Lung (tissue), 12 donors: ENCODE data around the gene LZIC. TPM values are rescaled to one million over a fixed set of nuclear protein-coding genes. Genes with fewer than 3 reads are reported as not detected.
"Not testable (repeated sequence)": the region's sequence is repeated elsewhere in the genome, so short reads cannot be mapped to it uniquely, and the experiment has no call there.

Experiments used
- ATAC-seq: fragments of 200-7000 bp; cut with Tn5 transposase; one replicate; pipeline ENCODE4 v1.9.1; 2020; ENCODE audit warnings: moderate number of reproducible peaks; ENCODE audit not compliant: insufficient read depth, low FRiP score
- DNase-seq, 3 donors: peaks; one replicate each; pipeline ENCODE4 v3.0.0-alpha.2; 2013 to 2017
- H3K27ac ChIP-seq, 2 donors: one replicate each; pipeline ENCODE4 v1.5.1; 2013; ENCODE audit warnings: mild to moderate bottlenecking in 2 of 2, moderate library complexity in 2 of 2, control low read depth in 1 of 2, inconsistent platforms in 1 of 2, low read depth in 1 of 2, low read length in 1 of 2
- H3K27me3 ChIP-seq, 3 donors: one replicate each; pipeline ENCODE4 v1.5.1; 2013; ENCODE audit warnings: low read length in 2 of 3; ENCODE audit not compliant: control insufficient read depth in 3 of 3, insufficient read depth in 3 of 3
- H3K36me3 ChIP-seq, 4 donors: one replicate each; pipeline ENCODE4 v1.5.1; 2013; ENCODE audit warnings: low read length in 4 of 4, mild to moderate bottlenecking in 1 of 4, moderate library complexity in 1 of 4; ENCODE audit not compliant: control insufficient read depth in 4 of 4, insufficient read depth in 4 of 4
- H3K4me1 ChIP-seq, 5 donors: one replicate each; pipeline ENCODE4 v1.5.1; 2013; ENCODE audit warnings: low read length in 5 of 5, mild to moderate bottlenecking in 2 of 5, moderate library complexity in 1 of 5; ENCODE audit not compliant: control insufficient read depth in 5 of 5, insufficient read depth in 5 of 5
- H3K4me3 ChIP-seq: one replicate; pipeline ENCODE4 v1.5.1; 2013; ENCODE audit warnings: mild to moderate bottlenecking, control low read depth, moderate library complexity
- H3K9ac ChIP-seq, 2 donors: one replicate each; pipeline ENCODE4 v1.5.1; 2013; ENCODE audit warnings: low read length in 2 of 2, control low read depth in 1 of 2; ENCODE audit not compliant: insufficient read depth in 1 of 2
- H3K9me3 ChIP-seq, 4 donors: one replicate each; pipeline ENCODE4 v1.5.1; 2013; ENCODE audit warnings: low read length in 3 of 4, mild to moderate bottlenecking in 1 of 4, moderate library complexity in 1 of 4; ENCODE audit not compliant: control insufficient read depth in 4 of 4, insufficient read depth in 3 of 4
- WGBS, 2 donors: extraction: QIAGEN DNeasy Blood & Tissue Kit; methylation state at CpG; one replicate each; pipeline ENCODE4 v1.1.7; 2013; 5-methylcytosine and 5-hydroxymethylcytosine counted together
- polyA plus RNA-seq, 2 donors: library from polyadenylated mRNA; stranded (reverse); fragments of 200-250 nt; gene quantifications; one replicate each; pipeline ENCODE4 v1.2.1, GENCODE V29; 2013
- total RNA-seq, 2 donors: library from RNA; depleted of rRNA in 1 of 2; stranded (reverse); fragments of >200 nt in 1 of 2; gene quantifications; one replicate each; pipeline ENCODE4 v1.2.1, GENCODE V29; 2014 to 2021
- TF ChIP-seq, protein P1 (sequence below): IDR thresholded peaks from 2 replicates; pipeline ENCODE4 v1.5.1; 2012; ENCODE audit warnings: mild to moderate bottlenecking; ENCODE audit errors: control extremely low read depth, extremely low read depth
- donor health status: control.
- donor health status: control.
- donor health status: Bipolar disorder and iron deficiency.
- donor health status: healthy.
- donor health status: DM: yes; HTN: yes; CAD: no.

The LZIC gene
- total and polyA plus RNA-seq, 4 donors: 10.8 to 54.6 (median 20.2) TPM

DNA sequence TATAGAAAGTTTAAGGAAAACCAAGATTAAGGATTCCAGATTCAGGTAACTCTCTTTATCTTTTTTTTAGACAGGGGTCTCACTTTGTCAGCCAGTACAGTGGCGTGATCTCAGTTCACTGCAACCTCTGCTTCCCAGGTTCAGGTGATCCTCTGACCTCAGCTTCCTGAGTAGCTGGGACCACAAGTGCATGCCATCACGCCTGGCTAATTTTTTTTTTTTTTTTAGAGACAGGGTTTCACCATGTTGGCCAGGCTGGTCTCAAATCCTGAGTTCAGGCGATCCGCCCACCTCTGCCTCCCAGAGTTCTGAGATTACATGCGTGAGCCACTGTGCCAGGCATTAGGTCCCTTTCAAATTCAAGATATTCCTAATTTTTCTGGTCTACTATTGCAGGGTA lies 15.9 kb downstream of the LZIC start:
- DNase-seq (no peak), ATAC-seq (no peak)
- Histone ChIP-seq H3K9ac (no peak overlapping the region), H3K27me3 (no peaks in the 10 kb centered on the region), H3K4me3 (no peak overlapping the region), H3K27ac (no peak overlapping the region), H3K4me1 (peaks cover 0 to 5% (median 0%) of the 10 kb centered on the region in 5 donors), H3K9me3 (no peaks in the 10 kb centered on the region), H3K36me3 (peaks cover 6 to 20% (median 10%) of the 10 kb centered on the region in 4 donors)
- WGBS, 2 donors: 83 to 93% methylated on average over 5 of the region's 5 CpGs
- TF ChIP-seq, protein P1, sequence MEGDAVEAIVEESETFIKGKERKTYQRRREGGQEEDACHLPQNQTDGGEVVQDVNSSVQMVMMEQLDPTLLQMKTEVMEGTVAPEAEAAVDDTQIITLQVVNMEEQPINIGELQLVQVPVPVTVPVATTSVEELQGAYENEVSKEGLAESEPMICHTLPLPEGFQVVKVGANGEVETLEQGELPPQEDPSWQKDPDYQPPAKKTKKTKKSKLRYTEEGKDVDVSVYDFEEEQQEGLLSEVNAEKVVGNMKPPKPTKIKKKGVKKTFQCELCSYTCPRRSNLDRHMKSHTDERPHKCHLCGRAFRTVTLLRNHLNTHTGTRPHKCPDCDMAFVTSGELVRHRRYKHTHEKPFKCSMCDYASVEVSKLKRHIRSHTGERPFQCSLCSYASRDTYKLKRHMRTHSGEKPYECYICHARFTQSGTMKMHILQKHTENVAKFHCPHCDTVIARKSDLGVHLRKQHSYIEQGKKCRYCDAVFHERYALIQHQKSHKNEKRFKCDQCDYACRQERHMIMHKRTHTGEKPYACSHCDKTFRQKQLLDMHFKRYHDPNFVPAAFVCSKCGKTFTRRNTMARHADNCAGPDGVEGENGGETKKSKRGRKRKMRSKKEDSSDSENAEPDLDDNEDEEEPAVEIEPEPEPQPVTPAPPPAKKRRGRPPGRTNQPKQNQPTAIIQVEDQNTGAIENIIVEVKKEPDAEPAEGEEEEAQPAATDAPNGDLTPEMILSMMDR: no peak

GRCh38 chr1:9922342-9922741 lies 20.8 kb downstream of the LZIC start:
- peaks cover 0 to 7% (median 0%) of the 10 kb centered on the region in 5 donors for H3K4me1 ChIP-seq
- H3K36me3 ChIP-seq: peaks cover 0 to 2% (median 0%) of the 10 kb centered on the region in 4 donors
- no peaks in the 10 kb centered on the region for H3K27me3 ChIP-seq
- H3K4me3 ChIP-seq: no peak overlapping the region
- TF ChIP-seq, protein P1: no peak
- DNase-seq: peak in 1 of 3 donors; percentile 33
- H3K27ac ChIP-seq: peak overlapping the region in 1 of 2 donors; percentile 38
- 64 to 86% methylated on average over 5 of the region's 5 CpGs for WGBS, 2 donors
- H3K9ac ChIP-seq: no peak overlapping the region
- ATAC-seq: no peak
- no peaks in the 10 kb centered on the region for H3K9me3 ChIP-seq

DNA sequence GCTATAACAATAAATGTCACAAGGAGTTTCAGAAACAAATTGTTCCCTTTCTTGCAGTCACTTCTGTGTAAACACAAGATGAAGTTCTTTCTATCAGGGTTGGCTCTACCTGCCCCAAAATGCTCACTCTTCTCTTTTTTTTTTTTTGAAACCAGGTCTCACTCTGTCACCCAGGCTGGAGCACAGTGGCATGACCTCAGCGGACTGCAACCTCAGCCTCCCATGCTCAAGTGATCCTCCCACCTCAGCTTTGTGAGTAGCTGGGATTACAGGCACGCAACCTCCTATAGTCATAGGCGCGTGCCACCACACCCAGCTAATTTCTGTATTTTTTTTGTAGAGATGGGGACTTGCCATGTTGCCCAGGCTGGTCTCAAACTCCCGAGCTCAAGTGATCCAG lies 22.6 kb downstream of the LZIC start:
- H3K27ac ChIP-seq: no peak overlapping the region
- H3K9me3 ChIP-seq: no peaks in the 10 kb centered on the region
- no peak for ATAC-seq
- peaks cover 0 to 7% (median 0%) of the 10 kb centered on the region in 5 donors for H3K4me1 ChIP-seq
- DNase-seq: no peak
- TF ChIP-seq, protein P1: no peak
- no peak overlapping the region for H3K9ac ChIP-seq
- peaks cover 0 to 2% (median 0%) of the 10 kb centered on the region in 4 donors for H3K36me3 ChIP-seq
- WGBS, 2 donors: 95 to 97% methylated on average over 5 of the region's 5 CpGs
- no peak overlapping the region for H3K4me3 ChIP-seq
- H3K27me3 ChIP-seq: no peaks in the 10 kb centered on the region

- ATAC-seq: no peak
- 88 to 93% methylated on average over 1 of the region's 1 CpG for WGBS, 2 donors
- Histone ChIP-seq H3K4me1 (peaks cover 0 to 7% (median 0%) of the 10 kb centered on the region in 5 donors), H3K4me3 (no peak overlapping the region), H3K9ac (no peak overlapping the region), H3K27me3 (no peaks in the 10 kb centered on the region), H3K36me3 (no peaks in the 10 kb centered on the region), H3K27ac (no peak overlapping the region), H3K9me3 (no peaks in the 10 kb centered on the region)
- TF ChIP-seq, protein P1: no peak
- DNase-seq: no peak
These were observed 25.3 kb downstream of the LZIC start for GRCh38 chr1:9917901-9918300.

DNA sequence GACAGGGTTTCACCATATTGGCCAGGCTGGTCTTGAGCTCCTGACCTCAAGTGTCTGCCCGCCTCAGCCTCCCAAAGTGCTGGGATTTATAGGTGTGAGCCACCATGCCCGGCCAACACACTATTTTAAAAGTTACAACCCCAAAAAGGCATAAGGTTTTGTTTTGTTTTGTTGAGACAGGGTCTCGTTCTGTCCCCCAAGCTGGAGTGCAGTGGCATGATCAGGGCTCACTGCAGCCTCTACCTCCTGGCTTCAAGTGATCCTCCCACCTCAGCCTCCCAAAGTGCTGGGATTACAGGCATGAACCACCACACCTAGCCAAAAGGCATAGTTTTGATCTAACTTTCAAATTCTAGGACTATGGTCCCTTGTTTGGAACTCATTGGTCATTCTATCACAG lies 25.7 kb downstream of the LZIC start:
- H3K9me3 ChIP-seq, DNase-seq, H3K4me3 ChIP-seq, H3K27ac ChIP-seq, H3K9ac ChIP-seq, H3K4me1 ChIP-seq, ATAC-seq, H3K36me3 ChIP-seq, H3K27me3 ChIP-seq: not testable (repeated sequence)
- 89 to 95% methylated on average over 3 of the region's 3 CpGs for WGBS, 2 donors
